Osteoblast (primary cell): ENCODE measurements around the gene ID3. TPM values are rescaled to one million over a fixed set of nuclear protein-coding genes. Genes with fewer than 3 reads are reported as not detected.

Experiments
- DNase-seq: peaks from one replicate; pipeline ENCODE4 v3.0.0; 2011; ENCODE audit warnings: low spot score, mixed read lengths; ENCODE audit not compliant: insufficient read length; ENCODE audit errors: missing footprints
- H2AFZ ChIP-seq: 2 replicates; pipeline ENCODE4 v1.6.0; 2011; ENCODE audit warnings: mild to moderate bottlenecking, low read length
- H3K27ac ChIP-seq: 2 replicates; pipeline ENCODE4 v1.5.1; 2011; ENCODE audit warnings: mild to moderate bottlenecking, low read depth, low read length, moderate library complexity
- H3K27me3 ChIP-seq: 2 replicates; pipeline ENCODE4 v1.6.0; 2012; ENCODE audit warnings: mild to moderate bottlenecking, control low read depth, inconsistent platforms, low read length, moderate library complexity; ENCODE audit not compliant: insufficient read depth
- H3K36me3 ChIP-seq: 2 replicates; pipeline ENCODE4 v1.5.1; 2011; ENCODE audit warnings: mild to moderate bottlenecking, low read length, control low read depth, moderate library complexity; ENCODE audit not compliant: insufficient read depth
- H3K4me1 ChIP-seq: 2 replicates; pipeline ENCODE4 v1.5.1; 2011; ENCODE audit warnings: mild to moderate bottlenecking, low read length, control low read depth, moderate library complexity; ENCODE audit not compliant: insufficient read depth
- H3K4me2 ChIP-seq: 2 replicates; pipeline ENCODE4 v1.6.0; 2011; ENCODE audit warnings: mild to moderate bottlenecking, low read length; ENCODE audit not compliant: insufficient read depth
- H3K4me3 ChIP-seq: fragments of 200-600 bp; sonication (generic); 3 replicates; pipeline ENCODE4 v1.5.1; 2012; ENCODE audit warnings: mild to moderate bottlenecking, low read length, inconsistent platforms; ENCODE audit not compliant: insufficient read depth
- H3K79me2 ChIP-seq: 2 replicates; pipeline ENCODE4 v1.6.0; 2012; ENCODE audit warnings: mild to moderate bottlenecking, low read length, control low read depth, inconsistent platforms; ENCODE audit not compliant: insufficient read depth
- H3K9me3 ChIP-seq: 2 replicates; pipeline ENCODE4 v1.5.1; 2011; ENCODE audit warnings: low read depth, low read length, control low read depth
- H4K20me1 ChIP-seq: 2 replicates; pipeline ENCODE4 v1.6.0; 2012; ENCODE audit warnings: mild to moderate bottlenecking, low read length, control low read depth; ENCODE audit not compliant: insufficient read depth
- total RNA-seq: library from RNA; depleted of rRNA; stranded (reverse); fragments of >200 nt; gene quantifications from 2 replicates; pipeline ENCODE4 v1.2.3, GENCODE V29; 2012
- TF ChIP-seq, protein P1 (sequence below): IDR thresholded peaks from 2 replicates; pipeline ENCODE4 v1.5.1; 2011; ENCODE audit warnings: mild to moderate bottlenecking, low read depth, low read length, moderate library complexity; ENCODE audit errors: extremely low read depth

ID3 gene
- total RNA-seq, 1 donor: 240 TPM

DNA sequence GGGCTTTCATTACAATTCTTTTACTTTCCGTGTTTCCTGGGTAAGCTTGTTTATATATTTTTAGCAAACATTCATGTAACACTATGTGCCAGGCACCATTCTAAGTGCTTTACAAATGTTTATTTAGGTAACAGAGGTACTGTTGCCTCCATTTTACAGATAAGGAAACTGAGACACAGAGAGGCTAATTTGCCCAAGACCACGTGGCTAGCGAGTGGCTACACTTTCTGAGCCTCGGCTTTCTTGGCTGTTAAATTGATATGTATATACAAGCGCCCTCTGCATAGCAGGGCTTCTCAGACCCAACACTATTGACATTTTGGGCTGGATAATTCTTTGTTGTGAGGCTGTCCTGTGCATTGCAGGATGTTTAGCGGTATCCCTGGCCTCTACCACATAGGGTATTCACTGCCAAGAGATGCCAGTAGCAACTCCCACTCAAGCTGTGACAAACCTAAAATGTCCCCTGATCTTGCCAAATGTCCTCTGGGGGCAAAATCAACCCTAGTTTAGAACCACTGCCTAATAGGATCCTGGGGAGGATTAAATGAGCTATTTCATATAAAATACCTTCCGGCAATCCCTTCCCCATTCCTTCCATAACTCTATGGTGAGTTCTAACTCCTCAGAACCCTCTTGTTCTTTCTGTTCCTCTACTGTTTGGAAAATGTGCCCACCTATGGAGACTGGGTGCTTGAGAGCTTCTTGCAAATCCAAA, 17.2 kb upstream of the ID3 start:
- H3K4me1 ChIP-seq: peaks cover 43% of the 10 kb centered on the region
- H3K4me3 ChIP-seq: peak overlapping the region; percentile 58
- H3K79me2 ChIP-seq: no peaks in the 10 kb centered on the region
- TF ChIP-seq, protein P1, sequence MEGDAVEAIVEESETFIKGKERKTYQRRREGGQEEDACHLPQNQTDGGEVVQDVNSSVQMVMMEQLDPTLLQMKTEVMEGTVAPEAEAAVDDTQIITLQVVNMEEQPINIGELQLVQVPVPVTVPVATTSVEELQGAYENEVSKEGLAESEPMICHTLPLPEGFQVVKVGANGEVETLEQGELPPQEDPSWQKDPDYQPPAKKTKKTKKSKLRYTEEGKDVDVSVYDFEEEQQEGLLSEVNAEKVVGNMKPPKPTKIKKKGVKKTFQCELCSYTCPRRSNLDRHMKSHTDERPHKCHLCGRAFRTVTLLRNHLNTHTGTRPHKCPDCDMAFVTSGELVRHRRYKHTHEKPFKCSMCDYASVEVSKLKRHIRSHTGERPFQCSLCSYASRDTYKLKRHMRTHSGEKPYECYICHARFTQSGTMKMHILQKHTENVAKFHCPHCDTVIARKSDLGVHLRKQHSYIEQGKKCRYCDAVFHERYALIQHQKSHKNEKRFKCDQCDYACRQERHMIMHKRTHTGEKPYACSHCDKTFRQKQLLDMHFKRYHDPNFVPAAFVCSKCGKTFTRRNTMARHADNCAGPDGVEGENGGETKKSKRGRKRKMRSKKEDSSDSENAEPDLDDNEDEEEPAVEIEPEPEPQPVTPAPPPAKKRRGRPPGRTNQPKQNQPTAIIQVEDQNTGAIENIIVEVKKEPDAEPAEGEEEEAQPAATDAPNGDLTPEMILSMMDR: no peak
- no peak for DNase-seq
- H4K20me1 ChIP-seq: no peaks in the 10 kb centered on the region
- H3K27ac ChIP-seq: peak overlapping the region; percentile 93
- H3K4me2 ChIP-seq: peak overlapping the region; percentile 76
- H2AFZ ChIP-seq: no peak overlapping the region
- H3K9me3 ChIP-seq: no peaks in the 10 kb centered on the region
- H3K27me3 ChIP-seq: no peaks in the 10 kb centered on the region
- H3K36me3 ChIP-seq: no peaks in the 10 kb centered on the region

DNA sequence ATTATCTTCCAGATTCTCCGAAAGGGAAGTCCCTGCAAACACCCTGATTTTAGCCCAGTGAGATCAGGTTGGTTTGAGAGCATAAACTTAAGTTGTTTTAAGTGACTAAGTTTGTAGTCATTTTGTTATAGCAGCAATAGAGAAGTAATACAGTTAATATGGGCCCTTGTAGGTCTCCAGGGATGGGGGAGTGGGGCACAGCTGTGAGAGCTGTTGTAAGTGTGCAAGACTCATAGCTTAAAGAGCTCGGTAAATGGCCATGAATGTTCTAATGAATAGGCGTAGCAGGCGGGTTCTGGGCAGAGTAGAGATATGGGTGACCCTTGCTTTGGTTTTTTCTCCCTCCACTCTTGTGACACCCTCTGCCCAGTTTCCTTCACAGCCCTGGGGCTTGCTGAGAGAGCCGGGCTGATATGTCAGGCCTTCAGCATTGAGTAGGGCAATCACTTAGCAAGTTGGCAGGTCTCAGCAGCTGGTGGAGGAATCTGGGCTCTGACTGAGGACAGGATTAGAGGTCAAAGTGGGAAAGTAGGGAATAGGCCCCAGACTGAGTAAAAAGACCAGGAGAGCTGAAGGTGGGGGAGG, 16.0 kb upstream of the ID3 start:
- Histone ChIP-seq H3K27me3 (no peaks in the 10 kb centered on the region), H3K4me2 (no peak overlapping the region), H3K9me3 (no peaks in the 10 kb centered on the region), H3K79me2 (no peaks in the 10 kb centered on the region), H2AFZ (no peak overlapping the region), H4K20me1 (no peaks in the 10 kb centered on the region), H3K4me1 (peaks cover 43% of the 10 kb centered on the region), H3K27ac (peak overlapping the region; percentile 93), H3K4me3 (no peak overlapping the region), H3K36me3 (no peaks in the 10 kb centered on the region)
- TF ChIP-seq, protein P1: no peak
- no peak for DNase-seq

DNA sequence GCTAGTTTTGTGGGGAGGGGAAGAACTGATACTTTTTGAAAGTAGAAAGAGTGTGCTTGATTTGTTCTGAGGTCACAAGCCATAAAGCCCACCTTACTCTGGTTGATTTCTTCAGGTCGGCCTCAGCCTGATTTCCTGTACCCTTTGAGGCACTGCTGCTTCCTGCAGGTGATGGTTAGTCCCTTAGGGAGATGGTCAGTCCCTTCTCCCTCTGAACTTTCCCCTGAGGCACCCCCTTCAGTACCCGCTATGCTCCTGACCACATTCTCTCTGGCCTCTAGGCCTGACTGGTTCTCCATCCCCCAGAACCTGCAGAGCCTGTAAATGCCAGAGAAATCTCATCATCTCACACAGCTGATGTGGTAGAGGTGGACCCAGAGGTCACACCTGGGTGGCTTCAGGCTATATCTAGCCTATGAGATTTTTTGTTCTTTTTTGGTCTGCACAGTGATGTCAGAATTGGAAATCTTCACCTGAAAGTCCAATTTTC, 15.0 kb upstream of the ID3 start:
- no peak overlapping the region for H3K27ac ChIP-seq
- TF ChIP-seq, protein P1: no peak
- no peaks in the 10 kb centered on the region for H3K27me3 ChIP-seq
- H3K4me2 ChIP-seq: no peak overlapping the region
- H2AFZ ChIP-seq: no peak overlapping the region
- no peak overlapping the region for H3K4me3 ChIP-seq
- no peaks in the 10 kb centered on the region for H3K9me3 ChIP-seq
- no peaks in the 10 kb centered on the region for H3K36me3 ChIP-seq
- peaks cover 43% of the 10 kb centered on the region for H3K4me1 ChIP-seq
- DNase-seq: no peak
- H3K79me2 ChIP-seq: no peaks in the 10 kb centered on the region
- H4K20me1 ChIP-seq: no peaks in the 10 kb centered on the region

DNA sequence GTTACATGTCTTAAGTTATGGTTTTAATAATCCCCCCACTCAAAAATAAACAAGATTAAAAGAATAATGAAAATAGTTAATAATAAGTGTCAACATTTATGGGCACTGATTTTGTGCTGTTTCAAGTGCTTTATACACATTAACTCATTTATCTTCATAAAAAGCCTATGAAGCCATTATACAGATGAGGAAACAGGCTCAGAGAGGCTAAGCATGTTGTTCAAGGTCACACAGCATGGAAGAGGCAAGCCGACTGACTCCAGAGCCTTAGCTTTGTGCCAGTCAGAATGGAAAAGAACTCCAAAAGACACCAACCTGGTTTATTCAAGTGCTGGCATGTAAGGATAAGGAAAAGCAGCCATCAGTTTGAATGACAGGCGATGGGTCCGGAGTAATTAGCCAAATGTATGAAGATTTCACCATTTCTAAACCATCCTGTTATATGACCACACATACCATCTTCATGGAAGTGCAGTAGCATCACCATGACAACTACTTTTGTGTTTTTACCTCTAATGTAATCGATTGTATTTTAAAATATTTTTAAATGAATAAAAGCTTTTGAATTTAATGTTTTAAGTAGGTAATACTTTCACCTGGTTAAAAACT, 14.4 kb upstream of the ID3 start:
- Histone ChIP-seq H3K9me3 (no peaks in the 10 kb centered on the region), H3K4me1 (peaks cover 42% of the 10 kb centered on the region), H3K4me2 (no peak overlapping the region), H3K27ac (no peak overlapping the region), H3K79me2 (no peaks in the 10 kb centered on the region), H3K4me3 (no peak overlapping the region), H3K36me3 (no peaks in the 10 kb centered on the region), H4K20me1 (no peaks in the 10 kb centered on the region), H3K27me3 (no peaks in the 10 kb centered on the region), H2AFZ (no peak overlapping the region)
- no peak for DNase-seq
- TF ChIP-seq, protein P1: no peak
